ENCODE data around the gene SAP30. TPM values are rescaled to one million over a fixed set of nuclear protein-coding genes. Genes with fewer than 3 reads are reported as not detected.

The SAP30 gene
- total RNA-seq (2011; cell fraction: chromatin; rRNA removed; ENCODE audit: low replicate concordance): 4.1 and 6.4 TPM in 2 replicates
- total RNA-seq (2011; cell fraction: nucleolus; rRNA removed): 7.8 and 9.5 TPM in 2 replicates
- total RNA-seq (2011; cell fraction: nucleoplasm; rRNA removed): 3.2 and 6.7 TPM in 2 replicates
- 47.6 and 50.3 TPM in 2 replicates for total RNA-seq (2014; rRNA removed)
- total RNA-seq (2014; rRNA removed; fragmentation: Illumina TruSeq; extraction: Trizol): 31.8 and 32.7 TPM in 2 replicates
- 43.9 and 51.1 TPM in 2 replicates for total RNA-seq (2015; rRNA removed; fragmentation: Illumina TruSeq; extraction: Trizol)
- total RNA-seq (2021): 28.5 and 32.6 TPM in 2 replicates
- 29.8 and 42.8 TPM in 2 replicates for polyA plus RNA-seq (2011; rRNA removed)
- 11.3 and 11.5 TPM in 2 replicates for polyA plus RNA-seq (2011; cell fraction: cytosol; rRNA removed)
- 8.1 and 9.0 TPM in 2 replicates for polyA plus RNA-seq (2011; cell fraction: nucleus; rRNA removed)
- polyA plus RNA-seq (2012): 26.8 and 53.4 TPM in 2 replicates
- 26.1 and 31.2 TPM in 2 replicates for polyA plus RNA-seq (2014; fragmentation: Illumina TruSeq; extraction: Trizol)
- polyA plus RNA-seq (2014; fragmentation: Nextera tagmentation; extraction: Ambion mirVana): 1 to 10 TPM; 5.9 to 6.9 TPM
- 41.4 and 43.2 TPM in 2 replicates for polyA plus RNA-seq (2014; rRNA removed)
- 13.2 and 14.1 TPM in 2 replicates for polyA minus RNA-seq (2011; rRNA and poly(A)+ RNA removed)
- 7.4 and 10.6 TPM in 2 replicates for polyA minus RNA-seq (2011; cell fraction: cytosol; rRNA and poly(A)+ RNA removed)
- polyA minus RNA-seq (2011; cell fraction: nucleus; rRNA and poly(A)+ RNA removed): 6.9 and 11.6 TPM in 2 replicates
- Bru-seq, nascent RNA: percentile 73 among the genes with signal in this experiment
- BruChase-seq, experiment 1, labeled RNA remaining after a 2-hour chase: percentile 73 among the genes with signal in this experiment
- BruChase-seq, experiment 2, labeled RNA remaining after a 6-hour chase: percentile 79 among the genes with signal in this experiment
- long read RNA-seq, experiment 1, transcript SAP30-201 (4 exons, 1,108 nt): major isoform, 110 of 209 reads
- long read RNA-seq, experiment 1, partial matches to known transcripts: 94 of 209 reads
- long read RNA-seq, experiment 1, other reads (novel, unspliced or antisense): 5 of 209 reads
- long read RNA-seq, experiment 2, transcript SAP30-201 (4 exons, 1,108 nt): major isoform, 46 of 52 reads
- long read RNA-seq, experiment 2, partial matches to known transcripts: 4 of 52 reads
- long read RNA-seq, experiment 2, other reads (novel, unspliced or antisense): 2 of 52 reads
- long read RNA-seq, experiment 3, partial matches to known transcripts: 2 of 4 reads
- long read RNA-seq, experiment 3, other reads (novel, unspliced or antisense): 0 of 4 reads

- ChIA-PET POLR2A (interaction anchor here (0.6 to 7.6 kb wide), 5 partner anchors 14 to 89 kb away, joined by 3 to 123 read pairs (median 3); partner anchors contain the start of gene HMGB2), CTCF (ENCODE audit: low intra/inter-chr PET ratio) (no interaction called here)
- H3K4me3 ChIP-seq: peak within 1 kb of the TSS; percentile 81
- peak within 1 kb of the TSS; percentile 94 for H3K4me2 ChIP-seq (ENCODE audit: insufficient read depth, low read length)
- peak; percentile 96 to 98 (median 97) for DNase-seq (ENCODE audit: extremely low read depth in 1 of 4, low spot score in 3 of 4)
- BruUV-seq (replicated peaks): no TSS peak
- H3K4me1 ChIP-seq (replicated peaks in 1 of 2; ENCODE audit: control insufficient read depth in 2 of 2, insufficient read depth in 2 of 2, low read length in 2 of 2): peaks cover 3 to 6% of the 10 kb centered on the region in 2 experiments; a peak in 3 of 5 replicates
- ATAC-seq: peak; percentile 89
- no peaks in the 10 kb centered on the region for H3K27me3 ChIP-seq (ENCODE audit: control insufficient read depth in 2 of 2, insufficient read depth in 2 of 2, low read length in 2 of 2)
- peaks cover 16% of the 10 kb centered on the region for H3K36me3 ChIP-seq (ENCODE audit: control insufficient read depth, insufficient read depth, low read length)
- under 1% methylated on average over 52 of the region's 72 CpGs for WGBS (ENCODE audit: insufficient coverage, low coverage, missing lambda C conversion rate)
- H3K9me1 ChIP-seq (ENCODE audit: control insufficient read depth, insufficient read depth, low read length): no peaks in the 10 kb centered on the region
- H3K27ac ChIP-seq (ENCODE audit: extremely low read depth, low read depth, low read length): peak within 1 kb of the TSS; percentile 94
- no peaks in the 10 kb centered on the region; the same call in 1 of the 2 replicates for H4K20me1 ChIP-seq (replicated peaks; ENCODE audit: control insufficient read depth, insufficient read depth, low read length)
- H3K9me3 ChIP-seq (replicated peaks; ENCODE audit: control insufficient read depth, insufficient read depth, low read depth, low read length): no peaks in the 10 kb centered on the region
- peak within 1 kb of the TSS; percentile 94 for H2AFZ ChIP-seq (ENCODE audit: low read depth, low read length)
- peaks cover 49% of the 10 kb centered on the region for H3K79me2 ChIP-seq (ENCODE audit: control insufficient read depth, insufficient read depth, low read length)
- H3K9ac ChIP-seq (ENCODE audit: insufficient read depth in 1 of 2, low read depth in 2 of 2, low read length in 2 of 2): peak within 1 kb of the TSS; percentile 95 to 96
- in situ Hi-C loops (cut with MboI): no loop called here
- intact Hi-C loops (cut with micrococcal nuclease): loop anchor here (2.0 to 5.0 kb wide), 2 partner anchors 46 to 88 kb away; no protein-coding TSS in a partner anchor
- peak; percentile 94 for FAIRE-seq
- TF ChIP-seq MAX (CRISPR knock-in tag; IDR thresholded peaks at IDR 0.05) (peak; percentile 80), ARID3B (CRISPR knock-in tag; IDR thresholded peaks at IDR 0.05; ENCODE audit: borderline replicate concordance) (no peak), ZNF184 (CRISPR knock-in tag; IDR thresholded peaks at IDR 0.05) (no peak), ZBTB7A (IDR thresholded peaks at IDR 0.05; ENCODE audit: borderline replicate concordance, control insufficient read depth, low read depth, low read length) (no peak; the same call in 1 of the 2 replicates), MEF2A (IDR thresholded peaks at IDR 0.05; ENCODE audit: control insufficient read depth, low read depth, low read length) (no peak), ARID4B (CRISPR knock-in tag; IDR thresholded peaks at IDR 0.05) (peak; percentile 80), POLR3A (IDR thresholded peaks at IDR 0.05; ENCODE audit: borderline replicate concordance, extremely low read depth, insufficient read depth, insufficient read length) (no peak)
Observed at GRCh38 chr4:173370477-173371291, at the start of gene SAP30. TSS of gene SAP30 (plus strand) at chr4:173370954. CDS start at chr4:173371183, 229 bp downstream.
